ENCODE results near the gene GREB1L.

DNA sequence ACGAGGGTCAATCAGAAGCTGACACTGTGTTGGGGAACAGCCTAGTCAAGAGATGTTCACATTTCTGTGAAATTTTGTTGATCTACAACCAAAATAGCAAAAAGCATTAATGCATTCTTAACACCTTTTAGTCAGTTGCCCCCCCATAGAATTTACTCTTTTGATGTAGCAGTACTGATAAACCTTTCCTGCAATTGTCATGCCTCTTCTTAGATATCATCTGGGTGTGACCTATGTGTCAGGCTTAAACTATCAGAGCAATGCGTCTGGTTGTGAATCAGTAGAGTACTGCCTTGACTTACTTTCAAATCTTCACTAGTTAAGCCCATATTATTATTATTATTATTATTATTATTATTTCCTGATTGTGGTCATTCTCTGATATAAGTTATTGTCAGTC, 61.9 kb downstream of the GREB1L start:
- TF ChIP-seq EZH2 (IDR thresholded peaks at IDR 0.05; ENCODE audit: low read length, missing control alignments), result no peak
- TF ChIP-seq, protein P1, sequence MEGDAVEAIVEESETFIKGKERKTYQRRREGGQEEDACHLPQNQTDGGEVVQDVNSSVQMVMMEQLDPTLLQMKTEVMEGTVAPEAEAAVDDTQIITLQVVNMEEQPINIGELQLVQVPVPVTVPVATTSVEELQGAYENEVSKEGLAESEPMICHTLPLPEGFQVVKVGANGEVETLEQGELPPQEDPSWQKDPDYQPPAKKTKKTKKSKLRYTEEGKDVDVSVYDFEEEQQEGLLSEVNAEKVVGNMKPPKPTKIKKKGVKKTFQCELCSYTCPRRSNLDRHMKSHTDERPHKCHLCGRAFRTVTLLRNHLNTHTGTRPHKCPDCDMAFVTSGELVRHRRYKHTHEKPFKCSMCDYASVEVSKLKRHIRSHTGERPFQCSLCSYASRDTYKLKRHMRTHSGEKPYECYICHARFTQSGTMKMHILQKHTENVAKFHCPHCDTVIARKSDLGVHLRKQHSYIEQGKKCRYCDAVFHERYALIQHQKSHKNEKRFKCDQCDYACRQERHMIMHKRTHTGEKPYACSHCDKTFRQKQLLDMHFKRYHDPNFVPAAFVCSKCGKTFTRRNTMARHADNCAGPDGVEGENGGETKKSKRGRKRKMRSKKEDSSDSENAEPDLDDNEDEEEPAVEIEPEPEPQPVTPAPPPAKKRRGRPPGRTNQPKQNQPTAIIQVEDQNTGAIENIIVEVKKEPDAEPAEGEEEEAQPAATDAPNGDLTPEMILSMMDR (conservative IDR thresholded peaks at IDR 0.05 in 1 of 2, IDR thresholded peaks at IDR 0.05 in 1 of 2; ENCODE audit: low read depth in 1 of 2, low read length in 2 of 2), result no peak

All from fibroblast of lung (primary cell).